Measurements from ENCODE around the gene EXTL1.

The EXTL1 gene

GRCh38 chr1:26025517-26025916, 3.9 kb downstream of the EXTL1 start:
- DNase-seq, result no peak

- DNase-seq, result no peak
Observed at GRCh38 chr1:26027716-26028489, 6.3 kb downstream of the EXTL1 start.

GRCh38 chr1:26028490-26028980, 7.0 kb downstream of the EXTL1 start:
- no peak for DNase-seq

- no peak for DNase-seq
Observed at GRCh38 chr1:26029054-26029863, 7.7 kb downstream of the EXTL1 start.

- DNase-seq, result no peak
Observed at GRCh38 chr1:26029864-26030481, 8.4 kb downstream of the EXTL1 start.

- no peak for DNase-seq
Observed at GRCh38 chr1:26031196-26031595, 9.6 kb downstream of the EXTL1 start.

GRCh38 chr1:26031611-26032220, 10.1 kb downstream of the EXTL1 start:
- DNase-seq, result no peak

GRCh38 chr1:26032656-26033357, 11.2 kb downstream of the EXTL1 start:
- DNase-seq, result no peak

GRCh38 chr1:26034504-26035202, 13.1 kb downstream of the EXTL1 start:
- DNase-seq, result no peak

- peak; percentile 94 for DNase-seq
Observed at GRCh38 chr1:26035203-26035958, 13.8 kb downstream of the EXTL1 start.

GRCh38 chr1:26035959-26036755, 14.6 kb downstream of the EXTL1 start:
- DNase-seq, result peak; percentile 79

- no peak for DNase-seq
Observed at GRCh38 chr1:26036756-26037281, 15.2 kb downstream of the EXTL1 start.

- no peak for DNase-seq
Observed at GRCh38 chr1:26037904-26038303, 16.3 kb downstream of the EXTL1 start.

- DNase-seq, result no peak
Observed at GRCh38 chr1:26038477-26038876, 16.9 kb downstream of the EXTL1 start.

- no peak for DNase-seq
Observed at GRCh38 chr1:26038904-26039303, 17.3 kb downstream of the EXTL1 start.

- DNase-seq, result no peak
Observed at GRCh38 chr1:26041401-26041800, 19.8 kb downstream of the EXTL1 start.

- DNase-seq, result no peak
Observed at GRCh38 chr1:26041978-26042377, 20.4 kb downstream of the EXTL1 start.

- no peak for DNase-seq
Observed at GRCh38 chr1:26043765-26044164, 22.2 kb downstream of the EXTL1 start.

- no peak for DNase-seq
Observed at GRCh38 chr1:26044414-26044813, 22.8 kb downstream of the EXTL1 start.
